ENCODE data around the gene NRXN3. TPM values are rescaled to one million over a fixed set of nuclear protein-coding genes. Genes with fewer than 3 reads are reported as not detected.

Gene NRXN3
- total and polyA plus RNA-seq, 2 experiments from 2014 or later: 0.08 to 0.11 TPM

GRCh38 chr14:79274641-79275291, 1104.6 kb downstream of the NRXN3 start:
- DNase-seq: peak; percentile 4
- no peaks in the 10 kb centered on the region for H3K36me3 ChIP-seq (ENCODE audit: low read depth)
- H3K9me2 ChIP-seq (ENCODE audit: insufficient read depth): no peaks in the 10 kb centered on the region
- no peaks in the 10 kb centered on the region for H3F3A ChIP-seq (ENCODE audit: insufficient read depth)
- peaks cover 45% of the 10 kb centered on the region for H3K27me3 ChIP-seq (replicated peaks; ENCODE audit: insufficient read depth)
- no peak overlapping the region for H3K4me3 ChIP-seq
- H3K4me1 ChIP-seq (ENCODE audit: insufficient read depth): no peaks in the 10 kb centered on the region
- no peak overlapping the region for H3K27ac ChIP-seq
- no peaks in the 10 kb centered on the region for H4K20me1 ChIP-seq (ENCODE audit: insufficient read depth)
- H2AFZ ChIP-seq: no peak overlapping the region
- H3K4me2 ChIP-seq (ENCODE audit: unreplicated experiment): no peak overlapping the region
- no peak overlapping the region for H3K9ac ChIP-seq
- in situ Hi-C loops (cut with MboI): no loop called here
- no peak for TF ChIP-seq EZH2phosphoT487 (IDR thresholded peaks at IDR 0.05; ENCODE audit: insufficient read depth, low read depth)
- TF ChIP-seq EZH2 (IDR thresholded peaks at IDR 0.05; ENCODE audit: insufficient read depth, poor library complexity, severe bottlenecking): no peak
- 3 to 4% methylated on average over 2 of the region's 2 CpGs for WGBS, 2 experiments (ENCODE audit: low coverage in 1 of 2, low lambda C conversion rate in 2 of 2, missing lambda C conversion rate in 2 of 2)
- H3K79me2 ChIP-seq (ENCODE audit: insufficient read depth): no peaks in the 10 kb centered on the region
- no peaks in the 10 kb centered on the region for H3K9me3 ChIP-seq (ENCODE audit: low read depth)

- Histone ChIP-seq H3K9me2 (ENCODE audit: insufficient read depth) (no peaks in the 10 kb centered on the region), H3K9me3 (ENCODE audit: low read depth) (no peaks in the 10 kb centered on the region), H3K9ac (no peak overlapping the region), H3K79me2 (ENCODE audit: insufficient read depth) (no peaks in the 10 kb centered on the region), H4K20me1 (ENCODE audit: insufficient read depth) (no peaks in the 10 kb centered on the region), H3K36me3 (ENCODE audit: low read depth) (no peaks in the 10 kb centered on the region), H3K27ac (no peak overlapping the region), H2AFZ (no peak overlapping the region), H3F3A (ENCODE audit: insufficient read depth) (no peaks in the 10 kb centered on the region), H3K4me1 (ENCODE audit: insufficient read depth) (no peaks in the 10 kb centered on the region), H3K4me3 (no peak overlapping the region), H3K4me2 (ENCODE audit: unreplicated experiment) (no peak overlapping the region), H3K27me3 (replicated peaks; ENCODE audit: insufficient read depth) (peaks cover 49% of the 10 kb centered on the region)
- no peak for DNase-seq
- 8 to 18% methylated on average over 4 of the region's 4 CpGs for WGBS, 2 experiments (ENCODE audit: low coverage in 1 of 2, low lambda C conversion rate in 2 of 2, missing lambda C conversion rate in 2 of 2)
- no peak for TF ChIP-seq EZH2phosphoT487 (IDR thresholded peaks at IDR 0.05; ENCODE audit: insufficient read depth, low read depth)
- no peak for TF ChIP-seq EZH2 (IDR thresholded peaks at IDR 0.05; ENCODE audit: insufficient read depth, poor library complexity, severe bottlenecking)
- in situ Hi-C loops (cut with MboI): no loop called here
Observed at GRCh38 chr14:79275292-79275655, 1105.1 kb downstream of the NRXN3 start.

DNA sequence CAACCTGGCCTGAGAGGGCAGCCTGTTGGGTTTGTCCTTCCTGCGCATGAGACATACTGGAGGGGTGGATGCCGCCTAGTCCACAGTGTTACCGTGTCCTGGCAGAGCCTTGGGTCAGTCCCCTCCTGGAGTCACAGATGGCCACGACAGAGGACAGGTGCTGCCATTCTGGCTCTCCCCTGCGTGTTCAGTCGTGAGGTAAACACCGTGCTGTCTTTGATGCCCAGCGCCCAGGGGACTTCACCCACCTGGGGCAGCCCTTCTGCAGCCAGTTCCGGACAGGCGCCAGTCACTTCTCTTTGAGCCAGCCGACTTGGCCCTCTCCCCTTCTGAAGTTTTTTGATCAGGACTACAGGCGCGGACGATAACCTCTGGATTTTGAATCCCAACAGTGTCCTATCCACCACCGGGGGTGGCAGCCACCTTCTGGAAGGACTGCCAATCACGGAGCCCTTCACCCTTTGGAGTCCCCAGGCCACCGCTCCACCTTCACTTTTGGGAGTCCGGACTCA, 1108.2 kb downstream of the NRXN3 start:
- Histone ChIP-seq H3K79me2 (ENCODE audit: insufficient read depth) (no peaks in the 10 kb centered on the region), H3K27ac (no peak overlapping the region), H4K20me1 (ENCODE audit: insufficient read depth) (no peaks in the 10 kb centered on the region), H2AFZ (peak overlapping the region; percentile 73), H3K9ac (no peak overlapping the region), H3K4me2 (ENCODE audit: unreplicated experiment) (peak overlapping the region; percentile 65), H3K4me1 (ENCODE audit: insufficient read depth) (no peaks in the 10 kb centered on the region), H3K4me3 (peak overlapping the region; percentile 69), H3K9me3 (ENCODE audit: low read depth) (no peaks in the 10 kb centered on the region), H3F3A (ENCODE audit: insufficient read depth) (no peaks in the 10 kb centered on the region), H3K36me3 (ENCODE audit: low read depth) (no peaks in the 10 kb centered on the region), H3K27me3 (replicated peaks; ENCODE audit: insufficient read depth) (peaks cover 59% of the 10 kb centered on the region), H3K9me2 (ENCODE audit: insufficient read depth) (no peaks in the 10 kb centered on the region)
- WGBS, 2 experiments (ENCODE audit: low coverage in 1 of 2, low lambda C conversion rate in 2 of 2, missing lambda C conversion rate in 2 of 2): 12 to 14% methylated on average over 17 to 18 of the region's 18 CpGs
- in situ Hi-C loops (cut with MboI): no loop called here
- no peak for DNase-seq
- TF ChIP-seq EZH2 (IDR thresholded peaks at IDR 0.05; ENCODE audit: insufficient read depth, poor library complexity, severe bottlenecking): no peak
- no peak for TF ChIP-seq EZH2phosphoT487 (IDR thresholded peaks at IDR 0.05; ENCODE audit: insufficient read depth, low read depth)

GRCh38 chr14:79278798-79279644, 1108.8 kb downstream of the NRXN3 start:
- TF ChIP-seq EZH2phosphoT487 (IDR thresholded peaks at IDR 0.05; ENCODE audit: insufficient read depth, low read depth) (no peak), EZH2 (IDR thresholded peaks at IDR 0.05; ENCODE audit: insufficient read depth, poor library complexity, severe bottlenecking) (no peak)
- H3K9me3 ChIP-seq (ENCODE audit: low read depth): no peaks in the 10 kb centered on the region
- no peaks in the 10 kb centered on the region for H3K4me1 ChIP-seq (ENCODE audit: insufficient read depth)
- no peaks in the 10 kb centered on the region for H4K20me1 ChIP-seq (ENCODE audit: insufficient read depth)
- WGBS, 2 experiments (ENCODE audit: low coverage in 1 of 2, low lambda C conversion rate in 2 of 2, missing lambda C conversion rate in 2 of 2): 2 to 3% methylated on average over 57 to 62 of the region's 67 CpGs
- peak overlapping the region; percentile 65 for H3K4me2 ChIP-seq (ENCODE audit: unreplicated experiment)
- peak overlapping the region; percentile 73 for H2AFZ ChIP-seq
- in situ Hi-C loops (cut with MboI): no loop called here
- no peaks in the 10 kb centered on the region for H3F3A ChIP-seq (ENCODE audit: insufficient read depth)
- H3K79me2 ChIP-seq (ENCODE audit: insufficient read depth): no peaks in the 10 kb centered on the region
- no peak overlapping the region for H3K9ac ChIP-seq
- H3K27ac ChIP-seq: no peak overlapping the region
- H3K36me3 ChIP-seq (ENCODE audit: low read depth): no peaks in the 10 kb centered on the region
- peak overlapping the region; percentile 69 for H3K4me3 ChIP-seq
- H3K9me2 ChIP-seq (ENCODE audit: insufficient read depth): no peaks in the 10 kb centered on the region
- peaks cover 59% of the 10 kb centered on the region for H3K27me3 ChIP-seq (replicated peaks; ENCODE audit: insufficient read depth)
- DNase-seq: peak; percentile 78
